ENCODE data around the gene DIDO1. TPM values are rescaled to one million over a fixed set of nuclear protein-coding genes. Genes with fewer than 3 reads are reported as not detected.

The DIDO1 gene
- total and polyA plus RNA-seq, 2 of the 4 experiments (the other 2 are of a cell fraction), result 21.8 to 28.1 TPM

- Histone ChIP-seq H2AFZ (replicated peaks; ENCODE audit: low read length, poor library complexity) (no peak overlapping the region), H2AK5ac (ENCODE audit: low read depth, low read length) (no peak overlapping the region), H3K27ac (ENCODE audit: insufficient read depth, low read length) (no peak overlapping the region), H4K8ac (ENCODE audit: low read depth in 2 of 2, low read length in 2 of 2) (no peak overlapping the region), H3K27me3 (ENCODE audit: control insufficient read depth, insufficient read depth, low read length) (no peaks in the 10 kb centered on the region), H2AK9ac (replicated peaks; ENCODE audit: low read depth, low read length, poor library complexity) (no peak overlapping the region), H3K4me1 (ENCODE audit: control insufficient read depth, insufficient read depth, low read length) (no peaks in the 10 kb centered on the region), H3K4ac (ENCODE audit: low read depth, low read length) (no peak overlapping the region), H2BK5ac (ENCODE audit: low read depth, low read length, poor library complexity, severe bottlenecking) (no peak overlapping the region), H3K4me2 (ENCODE audit: low read depth, low read length) (no peak overlapping the region), H4K20me1 (ENCODE audit: insufficient read depth, low read length) (no peaks in the 10 kb centered on the region; the same call in 1 of the 2 replicates), H2BK15ac (ENCODE audit: low read depth, low read length) (no peak overlapping the region), H3K18ac (ENCODE audit: low read depth, low read length) (no peak overlapping the region), H3K14ac (replicated peaks; ENCODE audit: low read depth, low read length) (no peak overlapping the region), H3K56ac (ENCODE audit: extremely low read depth, insufficient read depth, low read length) (no peak overlapping the region), H3K9me3 (ENCODE audit: control insufficient read depth, insufficient read depth, low read length) (no peaks in the 10 kb centered on the region), H3K36me3 (ENCODE audit: control insufficient read depth, insufficient read depth, low read length) (peaks cover 24% of the 10 kb centered on the region), H3K23ac (ENCODE audit: low read depth, low read length) (no peak overlapping the region), H2BK20ac (ENCODE audit: low read depth, low read length) (no peak overlapping the region), H4K91ac (ENCODE audit: insufficient read depth, low read depth, low read length) (no peak overlapping the region), H3K9me1 (ENCODE audit: insufficient read depth, low read length) (no peaks in the 10 kb centered on the region), H3K79me1 (ENCODE audit: low read depth in 1 of 2, low read length in 2 of 2) (peaks cover 10 to 14% of the 10 kb centered on the region in 2 experiments; a peak in 3 of 4 replicates), H3K9ac (ENCODE audit: low read depth, low read length) (no peak overlapping the region), H2BK120ac (ENCODE audit: low read depth, low read length) (no peak overlapping the region), H4K5ac (ENCODE audit: low read depth, low read length) (no peak overlapping the region), H3K4me3 (ENCODE audit: insufficient read depth, low read depth, low read length) (no peak overlapping the region)
- intact Hi-C loops (cut with micrococcal nuclease) (no loop called here), dilution Hi-C loops (cut with HindIII; ENCODE audit: low sequenced_read_pairs, unreplicated experiment) (no loop called here), in situ Hi-C loops (cut with MboI; ENCODE audit: low sequenced_read_pairs) (no loop called here)
- ChIA-PET CTCF (interaction anchor here (0.7 to 1.0 kb wide), 2 partner anchors 10 to 26 kb away, joined by 3 to 4 read pairs; no protein-coding TSS in a partner anchor), POLR2A (ENCODE audit: unreplicated experiment) (interaction anchor here (0.5 kb wide), 1 partner anchor 753 kb away, joined by 5 read pairs; no protein-coding TSS in a partner anchor)
- DNase-seq (no peak), ATAC-seq (ENCODE audit: low read depth) (no peak)
- no peak for TF ChIP-seq MAZ (IDR thresholded peaks at IDR 0.05; ENCODE audit: borderline replicate concordance, low read depth, low read length)
- TF ChIP-seq RAD21 (IDR thresholded peaks at IDR 0.05; ENCODE audit: low read length), result no peak
- TF ChIP-seq BHLHE40 (IDR thresholded peaks at IDR 0.05; ENCODE audit: low read depth, low read length), result no peak
- no peak for TF ChIP-seq MAFK (IDR thresholded peaks at IDR 0.05; ENCODE audit: low read depth, low read length)
- no peak for TF ChIP-seq FOS (IDR thresholded peaks at IDR 0.05; ENCODE audit: low read depth, low read length)
- TF ChIP-seq CTCF (conservative IDR thresholded peaks at IDR 0.05; ENCODE audit: low read depth, low read length), result no peak
- no peak for TF ChIP-seq USF2 (IDR thresholded peaks at IDR 0.05; ENCODE audit: low read depth, low read length)
- no peak for TF ChIP-seq POLR2A (IDR thresholded peaks at IDR 0.05; ENCODE audit: low read depth, low read length)
- TF ChIP-seq RCOR1 (IDR thresholded peaks at IDR 0.05; ENCODE audit: insufficient replicate concordance, low read length), result no peak
- TF ChIP-seq, protein P1, sequence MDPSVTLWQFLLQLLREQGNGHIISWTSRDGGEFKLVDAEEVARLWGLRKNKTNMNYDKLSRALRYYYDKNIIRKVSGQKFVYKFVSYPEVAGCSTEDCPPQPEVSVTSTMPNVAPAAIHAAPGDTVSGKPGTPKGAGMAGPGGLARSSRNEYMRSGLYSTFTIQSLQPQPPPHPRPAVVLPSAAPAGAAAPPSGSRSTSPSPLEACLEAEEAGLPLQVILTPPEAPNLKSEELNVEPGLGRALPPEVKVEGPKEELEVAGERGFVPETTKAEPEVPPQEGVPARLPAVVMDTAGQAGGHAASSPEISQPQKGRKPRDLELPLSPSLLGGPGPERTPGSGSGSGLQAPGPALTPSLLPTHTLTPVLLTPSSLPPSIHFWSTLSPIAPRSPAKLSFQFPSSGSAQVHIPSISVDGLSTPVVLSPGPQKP (IDR thresholded peaks at IDR 0.05; ENCODE audit: borderline replicate concordance, low read depth, low read length), result no peak
- TF ChIP-seq MXI1 (IDR thresholded peaks at IDR 0.05; ENCODE audit: borderline replicate concordance, low read depth, low read length), result no peak
- TF ChIP-seq CHD1 (IDR thresholded peaks at IDR 0.05; ENCODE audit: low read depth, low read length), result no peak
- TF ChIP-seq RFX5 (IDR thresholded peaks at IDR 0.05; ENCODE audit: low read depth, low read length), result no peak
- no peak for TF ChIP-seq NFE2L2 (IDR thresholded peaks at IDR 0.05; ENCODE audit: low read depth, low read length)
- TF ChIP-seq SMC3 (IDR thresholded peaks at IDR 0.05; ENCODE audit: low read depth, low read length), result no peak
- TF ChIP-seq CEBPB (IDR thresholded peaks at IDR 0.05; ENCODE audit: low read depth, low read length), result no peak
- no TSS peak for BruUV-seq (replicated peaks)
Observed at GRCh38 chr20:62849431-62849830, 76.9 kb downstream of the DIDO1 start.

Data from IMR-90 (cell line).